Nephron (organoid): ENCODE measurements around the gene CYP2C8.
"Not testable (repeated sequence)": the region's sequence is repeated elsewhere in the genome, so short reads cannot be mapped to it uniquely, and the experiment has no call there.

Source experiments
- H3K27ac Mint-ChIP-seq, 3 experiments: 2 replicates each; pipeline ENCODE4 v1.8.0; 2020; ENCODE audit warnings: mixed read lengths in 3 of 3, mild to moderate bottlenecking in 2 of 3, moderate library complexity in 1 of 3
- H3K27me3 Mint-ChIP-seq: 2 replicates; pipeline ENCODE4 v1.8.0; 2021; ENCODE audit warnings: low read depth, mild to moderate bottlenecking, moderate library complexity, mixed read lengths
- H3K36me3 Mint-ChIP-seq: 2 replicates; pipeline ENCODE4 v1.8.0; 2020; ENCODE audit warnings: low read depth, mixed read lengths
- H3K4me1 Mint-ChIP-seq: 2 replicates; pipeline ENCODE4 v1.8.0; 2020; ENCODE audit warnings: mixed read lengths
- H3K4me3 Mint-ChIP-seq, 3 experiments: 2 replicates each; pipeline ENCODE4 v1.8.0; 2020; ENCODE audit warnings: mild to moderate bottlenecking in 3 of 3, mixed read lengths in 3 of 3, moderate library complexity in 2 of 3
- H3K9me3 Mint-ChIP-seq: 2 replicates; pipeline ENCODE4 v1.8.0; 2020; ENCODE audit warnings: mixed read lengths
- TF ChIP-seq, protein P1 (sequence below), 3 experiments: fragments of 200-600 bp; sonication (generic); IDR thresholded peaks; one replicate each; pipeline ENCODE4 v1.5.0; 2021; ENCODE audit warnings: antibody characterized with exemption in 3 of 3; ENCODE audit not compliant: unreplicated experiment in 3 of 3

The CYP2C8 gene

DNA sequence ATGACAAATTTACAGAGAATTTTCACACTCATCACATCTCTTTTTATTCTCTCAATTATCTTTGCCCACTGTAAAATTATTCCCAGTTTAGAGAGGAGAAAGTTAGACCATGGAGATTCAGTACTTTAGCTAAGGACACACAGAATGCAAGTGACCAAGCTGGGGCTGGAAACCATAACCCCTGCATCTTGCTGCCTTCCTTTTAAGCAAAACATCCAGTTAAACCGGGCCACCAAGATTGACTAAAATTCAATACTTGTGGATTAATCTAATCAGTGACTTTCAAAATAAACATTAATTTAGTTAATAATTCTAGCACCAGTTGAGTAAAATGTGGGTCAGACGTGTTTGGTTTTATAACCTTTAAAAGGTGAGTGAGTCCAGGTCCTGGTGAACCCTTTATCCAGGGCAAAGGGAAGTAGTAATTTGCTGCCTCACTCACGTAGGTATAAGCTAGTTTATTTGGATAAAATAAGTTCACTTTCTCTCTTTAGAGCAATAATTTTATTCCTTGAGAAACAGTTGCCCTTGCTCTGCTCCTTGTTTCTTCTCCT is 1.9 kb upstream of the CYP2C8 start:
- Mint-ChIP-seq H3K4me3 (no peak overlapping the region), H3K36me3 (no peaks in the 10 kb centered on the region), H3K4me1 (no peaks in the 10 kb centered on the region), H3K27me3 (no peaks in the 10 kb centered on the region), H3K9me3 (no peaks in the 10 kb centered on the region), H3K27ac (no peak overlapping the region)
- TF ChIP-seq, protein P1, sequence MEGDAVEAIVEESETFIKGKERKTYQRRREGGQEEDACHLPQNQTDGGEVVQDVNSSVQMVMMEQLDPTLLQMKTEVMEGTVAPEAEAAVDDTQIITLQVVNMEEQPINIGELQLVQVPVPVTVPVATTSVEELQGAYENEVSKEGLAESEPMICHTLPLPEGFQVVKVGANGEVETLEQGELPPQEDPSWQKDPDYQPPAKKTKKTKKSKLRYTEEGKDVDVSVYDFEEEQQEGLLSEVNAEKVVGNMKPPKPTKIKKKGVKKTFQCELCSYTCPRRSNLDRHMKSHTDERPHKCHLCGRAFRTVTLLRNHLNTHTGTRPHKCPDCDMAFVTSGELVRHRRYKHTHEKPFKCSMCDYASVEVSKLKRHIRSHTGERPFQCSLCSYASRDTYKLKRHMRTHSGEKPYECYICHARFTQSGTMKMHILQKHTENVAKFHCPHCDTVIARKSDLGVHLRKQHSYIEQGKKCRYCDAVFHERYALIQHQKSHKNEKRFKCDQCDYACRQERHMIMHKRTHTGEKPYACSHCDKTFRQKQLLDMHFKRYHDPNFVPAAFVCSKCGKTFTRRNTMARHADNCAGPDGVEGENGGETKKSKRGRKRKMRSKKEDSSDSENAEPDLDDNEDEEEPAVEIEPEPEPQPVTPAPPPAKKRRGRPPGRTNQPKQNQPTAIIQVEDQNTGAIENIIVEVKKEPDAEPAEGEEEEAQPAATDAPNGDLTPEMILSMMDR (IDR thresholded peaks at IDR 0.05; ENCODE audit: unreplicated experiment in 3 of 3), result no peak

DNA sequence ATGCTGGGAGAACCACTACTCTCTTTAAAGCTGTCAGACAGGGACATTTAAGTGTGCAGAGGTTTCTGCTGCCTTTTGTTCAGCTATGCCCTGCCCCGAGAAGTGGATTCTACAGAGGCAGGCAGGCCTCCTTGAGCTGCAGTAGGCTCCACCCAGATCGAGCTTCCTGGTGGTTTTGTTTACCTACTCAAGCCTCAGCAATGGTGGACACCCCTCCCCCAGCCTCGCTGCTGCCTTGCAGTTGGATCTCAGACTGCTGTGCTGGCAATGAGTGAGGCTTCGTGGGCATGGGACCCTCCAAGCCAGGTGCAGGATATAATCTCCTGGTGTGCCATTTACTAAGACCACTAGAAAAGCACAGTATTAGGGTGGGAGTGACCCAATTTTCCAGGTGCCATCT is 5.2 kb downstream of the CYP2C8 start:
- not testable (repeated sequence) for H3K36me3 Mint-ChIP-seq, H3K4me3 Mint-ChIP-seq, H3K9me3 Mint-ChIP-seq, H3K27me3 Mint-ChIP-seq, H3K4me1 Mint-ChIP-seq, H3K27ac Mint-ChIP-seq

DNA sequence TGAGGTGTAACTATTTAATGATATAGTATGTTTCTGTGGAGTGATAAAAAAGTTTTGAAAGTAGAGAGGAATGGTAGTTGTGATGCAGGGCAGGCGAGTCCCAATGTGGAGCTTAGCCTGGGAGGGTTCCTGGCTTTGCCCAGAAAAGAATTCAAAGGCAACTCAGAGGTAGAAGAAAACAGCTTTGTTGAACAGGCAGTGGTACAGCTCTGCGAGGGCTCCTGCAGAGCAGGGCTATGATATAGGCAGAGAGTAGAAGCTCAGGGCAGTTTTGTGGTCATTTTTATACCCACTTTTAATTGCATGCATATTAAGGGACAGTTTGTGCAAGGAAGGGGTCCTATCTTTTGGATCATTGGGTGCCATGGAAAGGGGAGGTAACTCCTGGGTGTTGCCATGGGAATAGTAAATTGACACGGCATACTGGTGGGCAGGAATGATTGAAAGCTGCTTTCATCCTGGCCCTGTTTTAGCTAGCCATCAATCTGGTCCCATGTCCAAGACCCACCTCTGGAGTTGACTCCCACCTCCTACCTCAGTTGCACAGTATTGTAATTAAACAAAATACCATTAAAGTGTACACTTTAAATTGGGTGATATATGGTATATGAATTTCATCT is 12.4 kb downstream of the CYP2C8 start:
- H3K36me3 Mint-ChIP-seq, result peaks cover 3% of the 10 kb centered on the region
- TF ChIP-seq, protein P1 (IDR thresholded peaks at IDR 0.05; ENCODE audit: unreplicated experiment in 3 of 3), result no peak
- no peak overlapping the region for H3K27ac Mint-ChIP-seq
- H3K9me3 Mint-ChIP-seq, result peaks cover 6% of the 10 kb centered on the region
- H3K27me3 Mint-ChIP-seq, result no peaks in the 10 kb centered on the region
- no peak overlapping the region for H3K4me3 Mint-ChIP-seq
- H3K4me1 Mint-ChIP-seq, result no peaks in the 10 kb centered on the region

DNA sequence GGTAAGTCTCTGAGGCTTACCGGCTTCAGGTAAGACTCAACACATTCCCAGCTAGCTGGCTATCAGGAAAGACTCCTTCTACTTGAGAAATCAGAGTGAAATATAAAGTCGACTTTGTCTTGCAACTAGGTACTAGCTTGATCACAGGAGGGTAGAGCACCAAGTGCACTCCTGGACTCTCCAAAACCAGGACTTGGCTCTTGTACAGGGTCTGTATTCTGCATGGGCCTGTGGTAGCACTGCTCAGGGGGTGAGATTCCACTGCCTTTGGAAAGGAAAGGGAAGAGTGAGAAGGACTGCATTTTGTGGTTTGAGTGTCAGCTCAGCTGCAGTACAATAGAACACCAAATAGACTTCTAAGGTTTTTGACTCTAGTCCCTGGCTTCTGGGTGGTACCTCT is 19.4 kb downstream of the CYP2C8 start:
- Mint-ChIP-seq H3K27ac (no peak overlapping the region), H3K9me3 (no peaks in the 10 kb centered on the region), H3K36me3 (no peaks in the 10 kb centered on the region), H3K4me1 (no peaks in the 10 kb centered on the region), H3K4me3 (no peak overlapping the region), H3K27me3 (no peaks in the 10 kb centered on the region)
- TF ChIP-seq, protein P1 (IDR thresholded peaks at IDR 0.05; ENCODE audit: unreplicated experiment in 3 of 3), result no peak

DNA sequence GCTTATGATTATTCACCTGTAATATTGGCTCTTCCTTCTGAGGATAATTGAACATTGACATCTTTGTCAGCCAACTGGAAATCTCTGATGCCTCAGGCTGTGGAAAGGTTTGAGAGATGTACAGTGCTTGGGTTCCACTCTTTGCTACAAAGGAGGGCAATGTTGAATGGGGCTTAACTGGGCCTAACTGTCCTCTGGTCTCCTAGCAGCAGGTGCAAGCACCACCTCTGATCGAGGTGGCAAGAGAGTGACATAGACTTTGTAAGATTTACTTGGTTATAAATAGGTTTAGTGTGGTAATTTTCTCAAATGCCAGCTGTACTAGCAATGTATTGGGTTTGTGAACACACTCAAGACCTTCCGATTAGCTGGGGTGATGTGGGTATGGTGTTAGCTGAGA is 21.1 kb downstream of the CYP2C8 start:
- Mint-ChIP-seq H3K9me3 (no peaks in the 10 kb centered on the region), H3K36me3 (no peaks in the 10 kb centered on the region), H3K4me3 (no peak overlapping the region), H3K27ac (no peak overlapping the region), H3K27me3 (no peaks in the 10 kb centered on the region), H3K4me1 (no peaks in the 10 kb centered on the region)
- TF ChIP-seq, protein P1 (IDR thresholded peaks at IDR 0.05; ENCODE audit: unreplicated experiment in 3 of 3), result no peak

DNA sequence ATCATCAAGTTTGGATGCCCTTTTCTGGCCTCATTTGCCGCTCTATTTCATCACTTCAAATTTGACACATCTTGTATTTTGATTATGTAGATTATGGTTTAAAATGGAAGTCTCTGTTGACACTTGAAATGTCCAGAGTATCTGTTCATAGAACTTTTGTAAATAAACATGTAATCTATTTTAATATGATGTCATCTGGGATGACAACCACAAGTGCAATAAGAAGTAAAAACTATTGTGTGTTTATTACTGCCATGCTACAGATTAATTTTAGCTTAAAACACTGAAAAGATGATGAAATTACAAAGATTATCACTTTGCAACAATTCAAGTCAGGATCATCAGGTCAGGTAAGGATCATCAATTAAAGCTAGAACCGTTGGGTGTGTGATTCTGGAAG is 30.0 kb downstream of the CYP2C8 start:
- Mint-ChIP-seq H3K9me3 (no peaks in the 10 kb centered on the region), H3K27ac (no peak overlapping the region), H3K4me3 (no peak overlapping the region), H3K27me3 (no peaks in the 10 kb centered on the region), H3K4me1 (no peaks in the 10 kb centered on the region), H3K36me3 (no peaks in the 10 kb centered on the region)
- TF ChIP-seq, protein P1 (IDR thresholded peaks at IDR 0.05; ENCODE audit: unreplicated experiment in 3 of 3), result no peak
